GM19395 (cell line): ENCODE data around the gene ESRP2.

ENCODE experiments used
- ATAC-seq: cut with Tn5 transposase; IDR thresholded peaks from one replicate; pipeline ENCODE4 v1.9.1; 2021; ENCODE audit warnings: mild to moderate bottlenecking, moderate library complexity; ENCODE audit not compliant: unreplicated experiment

ESRP2 gene

GRCh38 chr16:68223072-68223471 is 12.9 kb downstream of the ESRP2 start:
- ATAC-seq, result no peak

GRCh38 chr16:68219725-68220351 is 16.1 kb downstream of the ESRP2 start:
- ATAC-seq, result no peak

- ATAC-seq, result no peak
Measured at GRCh38 chr16:68217506-68217905, 18.4 kb downstream of the ESRP2 start.

GRCh38 chr16:68216240-68216639 is 19.7 kb downstream of the ESRP2 start:
- ATAC-seq, result no peak

GRCh38 chr16:68215302-68215701 is 20.6 kb downstream of the ESRP2 start:
- ATAC-seq, result no peak

- ATAC-seq, result no peak
Measured at GRCh38 chr16:68214726-68215125, 21.2 kb downstream of the ESRP2 start.

- ATAC-seq, result no peak
Measured at GRCh38 chr16:68206245-68206644, 29.7 kb downstream of the ESRP2 start.

- ATAC-seq, result no peak
Measured at GRCh38 chr16:68202091-68202519, 33.8 kb downstream of the ESRP2 start.

- ATAC-seq, result no peak
Measured at GRCh38 chr16:68200088-68200783, 35.7 kb downstream of the ESRP2 start.

GRCh38 chr16:68197250-68197649 is 38.7 kb downstream of the ESRP2 start:
- no peak for ATAC-seq

- no peak for ATAC-seq
Measured at GRCh38 chr16:68194251-68194650, 41.7 kb downstream of the ESRP2 start.

- ATAC-seq, result no peak
Measured at GRCh38 chr16:68190736-68191510, 45.0 kb downstream of the ESRP2 start.

- ATAC-seq, result no peak
Measured at GRCh38 chr16:68190081-68190480, 45.8 kb downstream of the ESRP2 start.

GRCh38 chr16:68188170-68188569 is 47.8 kb downstream of the ESRP2 start:
- no peak for ATAC-seq

- no peak for ATAC-seq
Measured at GRCh38 chr16:68187505-68187904, 48.4 kb downstream of the ESRP2 start.

GRCh38 chr16:68186877-68187276 is 49.0 kb downstream of the ESRP2 start:
- no peak for ATAC-seq

GRCh38 chr16:68183046-68183445 is 52.9 kb downstream of the ESRP2 start:
- ATAC-seq, result no peak

- ATAC-seq, result no peak
Measured at GRCh38 chr16:68179855-68180254, 56.1 kb downstream of the ESRP2 start.

GRCh38 chr16:68179196-68179795 is 56.6 kb downstream of the ESRP2 start:
- ATAC-seq, result no peak
